Liver (tissue), 9 donors: Measurements from ENCODE around the gene ADAP1. TPM values are rescaled to one million over a fixed set of nuclear protein-coding genes. Genes with fewer than 3 reads are reported as not detected.

ENCODE experiments used
- DNase-seq: peaks from one replicate; pipeline ENCODE4 v3.0.0-alpha.2; 2017; ENCODE audit warnings: low spot score
- H3K27ac ChIP-seq, 2 donors: one replicate each; pipeline ENCODE4 v1.7.0; 2013; ENCODE audit warnings: inconsistent platforms in 2 of 2, low read length in 2 of 2, control low read depth in 1 of 2, low read depth in 1 of 2, mild to moderate bottlenecking in 1 of 2
- H3K27me3 ChIP-seq, 4 donors: one replicate each; pipeline versions ENCODE4 v1.6.1 to v1.7.0; 2013; ENCODE audit warnings: low read length in 3 of 4, inconsistent platforms in 1 of 4, mild to moderate bottlenecking in 1 of 4, moderate library complexity in 1 of 4; ENCODE audit not compliant: control insufficient read depth in 4 of 4, insufficient read depth in 4 of 4
- H3K36me3 ChIP-seq, 4 donors: one replicate each; pipeline versions ENCODE4 v1.6.1 to v1.7.0; 2013; ENCODE audit warnings: low read length in 3 of 4, mild to moderate bottlenecking in 3 of 4, low read depth in 1 of 4, moderate library complexity in 1 of 4; ENCODE audit not compliant: control insufficient read depth in 4 of 4, insufficient read depth in 3 of 4
- H3K4me1 ChIP-seq, 4 donors: one replicate each; pipeline versions ENCODE4 v1.6.1 to v1.7.0; 2013; ENCODE audit warnings: low read length in 3 of 4, mild to moderate bottlenecking in 3 of 4, moderate library complexity in 1 of 4; ENCODE audit not compliant: control insufficient read depth in 4 of 4, insufficient read depth in 4 of 4
- H3K4me3 ChIP-seq, 3 donors: one replicate each; pipeline versions ENCODE4 v1.6.1 to v1.7.0; 2013; ENCODE audit warnings: low read length in 3 of 3, control low read depth in 1 of 3, low read depth in 1 of 3, mild to moderate bottlenecking in 1 of 3
- H3K9ac ChIP-seq, 2 donors: one replicate each; pipeline ENCODE4 v1.7.0; 2013; ENCODE audit warnings: low read length in 2 of 2, mild to moderate bottlenecking in 2 of 2, moderate library complexity in 2 of 2, control low read depth in 1 of 2, low read depth in 1 of 2
- H3K9me3 ChIP-seq, 4 donors: one replicate each; pipeline versions ENCODE4 v1.6.1 to v1.7.0; 2013; ENCODE audit warnings: low read length in 3 of 4; ENCODE audit not compliant: control insufficient read depth in 4 of 4
- EGR1 ChIP-seq, 2 donors: IDR thresholded peaks; 2 replicates each; pipeline ENCODE4 v1.6.1; 2016 to 2018; ENCODE audit warnings: antibody characterized with exemption in 2 of 2, low read depth in 2 of 2
- FOXA2 ChIP-seq: IDR thresholded peaks from 2 replicates; pipeline ENCODE4 v1.6.1; 2016; ENCODE audit warnings: antibody characterized with exemption
- GABPA ChIP-seq, 2 donors: IDR thresholded peaks in 1 of 2; conservative IDR thresholded peaks in 1 of 2; 2 replicates each; pipeline ENCODE4 v1.6.1; 2016; ENCODE audit warnings: antibody characterized with exemption in 2 of 2, mild to moderate bottlenecking in 1 of 2, moderate library complexity in 1 of 2
- HNF4A ChIP-seq, 2 donors: conservative IDR thresholded peaks; 2 replicates each; pipeline ENCODE4 v1.6.1; 2016; ENCODE audit warnings: antibody characterized with exemption in 2 of 2, mild to moderate bottlenecking in 2 of 2
- HNF4G ChIP-seq: IDR thresholded peaks from 2 replicates; pipeline ENCODE4 v1.6.1; 2016; ENCODE audit warnings: antibody characterized with exemption
- JUND ChIP-seq, 2 donors: IDR thresholded peaks; 2 replicates each; pipeline ENCODE4 v1.6.1; 2016; ENCODE audit warnings: antibody characterized with exemption in 2 of 2
- NR2F2 ChIP-seq: IDR thresholded peaks from 2 replicates; pipeline ENCODE4 v1.6.1; 2016; ENCODE audit warnings: antibody characterized with exemption
- SP1 ChIP-seq: IDR thresholded peaks from 2 replicates; pipeline ENCODE4 v1.6.1; 2018; ENCODE audit warnings: antibody characterized with exemption, mild to moderate bottlenecking
- TAF1 ChIP-seq: conservative IDR thresholded peaks from 2 replicates; pipeline ENCODE4 v1.6.1; 2016; ENCODE audit warnings: antibody characterized with exemption, mild to moderate bottlenecking
- YY1 ChIP-seq: IDR thresholded peaks from 2 replicates; pipeline ENCODE4 v1.6.1; 2016; ENCODE audit warnings: antibody characterized with exemption, mild to moderate bottlenecking
- WGBS: extraction: QIAGEN DNeasy Blood & Tissue Kit; methylation state at CpG from one replicate; pipeline ENCODE4 v1.1.7; 2013; 5-methylcytosine and 5-hydroxymethylcytosine counted together
- polyA plus RNA-seq, 2 donors: library from polyadenylated mRNA; stranded (reverse) in 1 of 2; unstranded in 1 of 2; fragments of 200-250 nt in 1 of 2; fragments of >200 nt in 1 of 2; fragmentation: Nextera tagmentation in 1 of 2; extraction: Ambion mirVana in 1 of 2; gene quantifications; one replicate each; pipeline versions ENCODE4 v1.2.1 to v1.2.3, GENCODE V29; 2013 to 2015
- total RNA-seq, 2 donors: library from RNA; depleted of rRNA; stranded (reverse); fragments of >200 nt; gene quantifications; one replicate each; pipeline ENCODE4 v1.2.3, GENCODE V29; 2014
- TF ChIP-seq, protein P1 (sequence below): IDR thresholded peaks from 2 replicates; pipeline ENCODE4 v1.6.1; 2016; ENCODE audit warnings: antibody characterized with exemption
- TF ChIP-seq, protein P2 (sequence below): fragments of 150-350 bp; IDR thresholded peaks from 2 replicates; pipeline ENCODE4 v1.5.1; 2017; ENCODE audit warnings: improper control_type of control experiment, low read depth, low read length; ENCODE audit not compliant: missing input control
- TF ChIP-seq, protein P3 (sequence below): IDR thresholded peaks from 2 replicates; pipeline ENCODE4 v1.6.1; 2016; ENCODE audit warnings: antibody characterized with exemption
- TF ChIP-seq, protein P4 (sequence below): IDR thresholded peaks from 2 replicates; pipeline ENCODE4 v1.6.1; 2016; ENCODE audit warnings: antibody characterized with exemption, mild to moderate bottlenecking
- donor health status: healthy.
- donor health status: healthy.
- donor health status: healthy.
- donor health status: healthy.
- donor health status: healthy.

Gene ADAP1
- total and polyA plus RNA-seq, 4 donors, result 0.46 to 3.7 (median 2.7) TPM

DNA sequence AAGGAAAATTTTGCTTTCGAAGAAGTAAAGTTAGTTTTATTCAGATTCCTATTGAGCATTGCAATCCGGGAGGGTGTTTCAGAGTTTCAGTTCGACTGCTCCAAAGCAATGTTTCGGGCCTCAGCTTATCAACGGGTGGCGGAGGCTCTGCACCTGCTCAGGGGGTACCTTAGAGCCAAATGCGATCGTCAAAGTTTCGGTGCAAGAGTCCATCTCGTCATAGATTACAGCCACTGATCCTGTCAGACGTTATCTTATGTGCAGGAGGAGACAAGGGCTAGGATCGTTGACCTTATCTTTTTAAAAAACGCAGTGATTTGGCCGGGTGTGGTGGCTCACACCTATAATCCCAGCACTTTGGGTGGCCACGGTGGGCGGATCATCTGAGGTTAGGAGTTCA is 24.7 kb upstream of the ADAP1 start:
- H3K27ac ChIP-seq, result no peak overlapping the region
- TF ChIP-seq, protein P1, sequence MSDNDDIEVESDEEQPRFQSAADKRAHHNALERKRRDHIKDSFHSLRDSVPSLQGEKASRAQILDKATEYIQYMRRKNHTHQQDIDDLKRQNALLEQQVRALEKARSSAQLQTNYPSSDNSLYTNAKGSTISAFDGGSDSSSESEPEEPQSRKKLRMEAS, result no peak
- TF ChIP-seq HNF4G (no peak), FOXA2 (no peak), GABPA (IDR thresholded peaks at IDR 0.05 in 1 of 2, conservative IDR thresholded peaks at IDR 0.05 in 1 of 2) (no peak)
- TF ChIP-seq, protein P2, sequence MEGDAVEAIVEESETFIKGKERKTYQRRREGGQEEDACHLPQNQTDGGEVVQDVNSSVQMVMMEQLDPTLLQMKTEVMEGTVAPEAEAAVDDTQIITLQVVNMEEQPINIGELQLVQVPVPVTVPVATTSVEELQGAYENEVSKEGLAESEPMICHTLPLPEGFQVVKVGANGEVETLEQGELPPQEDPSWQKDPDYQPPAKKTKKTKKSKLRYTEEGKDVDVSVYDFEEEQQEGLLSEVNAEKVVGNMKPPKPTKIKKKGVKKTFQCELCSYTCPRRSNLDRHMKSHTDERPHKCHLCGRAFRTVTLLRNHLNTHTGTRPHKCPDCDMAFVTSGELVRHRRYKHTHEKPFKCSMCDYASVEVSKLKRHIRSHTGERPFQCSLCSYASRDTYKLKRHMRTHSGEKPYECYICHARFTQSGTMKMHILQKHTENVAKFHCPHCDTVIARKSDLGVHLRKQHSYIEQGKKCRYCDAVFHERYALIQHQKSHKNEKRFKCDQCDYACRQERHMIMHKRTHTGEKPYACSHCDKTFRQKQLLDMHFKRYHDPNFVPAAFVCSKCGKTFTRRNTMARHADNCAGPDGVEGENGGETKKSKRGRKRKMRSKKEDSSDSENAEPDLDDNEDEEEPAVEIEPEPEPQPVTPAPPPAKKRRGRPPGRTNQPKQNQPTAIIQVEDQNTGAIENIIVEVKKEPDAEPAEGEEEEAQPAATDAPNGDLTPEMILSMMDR, result no peak
- no peak for DNase-seq
- no peaks in the 10 kb centered on the region for H3K27me3 ChIP-seq
- H3K4me1 ChIP-seq, result peaks cover 3 to 26% (median 11%) of the 10 kb centered on the region in 4 donors
- 88% methylated on average over 16 of the region's 16 CpGs for WGBS
- no peak overlapping the region for H3K4me3 ChIP-seq
- H3K9me3 ChIP-seq, result no peaks in the 10 kb centered on the region
- no peaks in the 10 kb centered on the region for H3K36me3 ChIP-seq
- no peak overlapping the region for H3K9ac ChIP-seq

DNA sequence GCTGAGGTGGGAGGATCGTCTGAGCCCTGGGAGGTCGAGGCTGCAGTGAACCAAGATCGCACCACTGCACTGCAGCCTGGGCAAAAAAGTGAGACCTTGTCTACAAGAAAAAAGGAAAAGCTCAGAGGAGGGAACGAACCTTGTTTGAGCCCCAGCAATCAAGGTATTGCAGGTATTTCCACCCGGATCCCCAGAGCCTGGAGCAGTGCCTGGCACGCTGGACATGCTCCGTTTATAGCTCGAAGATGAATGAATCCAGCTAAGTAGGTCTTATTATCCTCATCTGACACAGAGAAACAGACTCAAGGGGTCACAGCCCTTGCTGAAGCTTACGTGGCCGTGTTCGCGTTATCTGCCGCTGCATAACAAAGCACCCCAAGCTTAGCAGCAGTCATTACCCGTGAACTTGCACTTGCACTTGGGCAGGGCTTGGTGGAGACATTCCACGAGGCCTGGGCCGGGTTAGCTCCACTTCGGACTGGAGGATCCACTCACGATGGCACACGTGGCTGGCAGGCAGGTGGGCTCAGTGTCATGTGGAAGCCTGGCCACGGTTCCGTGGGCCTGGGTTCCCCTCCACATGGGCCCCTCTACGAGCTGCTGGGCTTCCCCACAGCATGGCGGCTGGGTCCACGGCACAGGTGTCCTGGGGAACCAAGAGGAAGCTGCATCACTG is 24.1 kb upstream of the ADAP1 start:
- TF ChIP-seq, protein P3, sequence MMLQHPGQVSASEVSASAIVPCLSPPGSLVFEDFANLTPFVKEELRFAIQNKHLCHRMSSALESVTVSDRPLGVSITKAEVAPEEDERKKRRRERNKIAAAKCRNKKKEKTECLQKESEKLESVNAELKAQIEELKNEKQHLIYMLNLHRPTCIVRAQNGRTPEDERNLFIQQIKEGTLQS, result no peak
- TF ChIP-seq GABPA (IDR thresholded peaks at IDR 0.05 in 1 of 2, conservative IDR thresholded peaks at IDR 0.05 in 1 of 2), result no peak
- TF ChIP-seq YY1, result no peak
- no peak for TF ChIP-seq EGR1 (IDR thresholded peaks at IDR 0.05; ENCODE audit: low read depth in 2 of 2)
- H3K27ac ChIP-seq, result no peak overlapping the region
- DNase-seq, result no peak

DNA sequence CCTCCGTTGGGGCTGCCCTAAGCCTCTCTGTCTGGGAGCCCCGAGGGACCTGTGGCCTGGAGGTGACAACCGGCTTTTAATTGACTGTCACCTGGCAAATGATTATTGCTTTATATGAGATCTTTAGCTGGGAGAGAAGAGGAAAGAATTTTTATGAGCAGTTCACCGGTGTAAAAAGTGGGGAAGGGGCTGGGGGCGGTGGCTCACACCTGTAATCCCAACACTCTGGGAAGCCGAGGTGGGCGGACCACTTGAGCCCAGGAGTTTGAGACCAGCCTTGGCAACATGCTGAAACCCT is 23.5 kb upstream of the ADAP1 start:
- Histone ChIP-seq H3K27ac (peak overlapping the region in 1 of 2 donors; percentile 79), H3K4me3 (no peak overlapping the region), H3K9ac (no peak overlapping the region), H3K4me1 (peaks cover 8 to 37% (median 19%) of the 10 kb centered on the region in 4 donors), H3K36me3 (peaks cover 0 to 3% (median under 1%) of the 10 kb centered on the region in 4 donors), H3K9me3 (no peaks in the 10 kb centered on the region), H3K27me3 (no peaks in the 10 kb centered on the region)
- DNase-seq, result no peak
- 65% methylated on average over 7 of the region's 7 CpGs for WGBS
- no peak for TF ChIP-seq YY1

More for the DNA sequence above, 24.1 kb upstream of the ADAP1 start:
- peaks cover 6 to 31% (median 15%) of the 10 kb centered on the region in 4 donors for H3K4me1 ChIP-seq
- H3K4me3 ChIP-seq, result no peak overlapping the region
- H3K27me3 ChIP-seq, result no peaks in the 10 kb centered on the region
- H3K9me3 ChIP-seq, result no peaks in the 10 kb centered on the region
- H3K9ac ChIP-seq, result no peak overlapping the region
- no peaks in the 10 kb centered on the region for H3K36me3 ChIP-seq
- 90% methylated on average over 24 of the region's 24 CpGs for WGBS

DNA sequence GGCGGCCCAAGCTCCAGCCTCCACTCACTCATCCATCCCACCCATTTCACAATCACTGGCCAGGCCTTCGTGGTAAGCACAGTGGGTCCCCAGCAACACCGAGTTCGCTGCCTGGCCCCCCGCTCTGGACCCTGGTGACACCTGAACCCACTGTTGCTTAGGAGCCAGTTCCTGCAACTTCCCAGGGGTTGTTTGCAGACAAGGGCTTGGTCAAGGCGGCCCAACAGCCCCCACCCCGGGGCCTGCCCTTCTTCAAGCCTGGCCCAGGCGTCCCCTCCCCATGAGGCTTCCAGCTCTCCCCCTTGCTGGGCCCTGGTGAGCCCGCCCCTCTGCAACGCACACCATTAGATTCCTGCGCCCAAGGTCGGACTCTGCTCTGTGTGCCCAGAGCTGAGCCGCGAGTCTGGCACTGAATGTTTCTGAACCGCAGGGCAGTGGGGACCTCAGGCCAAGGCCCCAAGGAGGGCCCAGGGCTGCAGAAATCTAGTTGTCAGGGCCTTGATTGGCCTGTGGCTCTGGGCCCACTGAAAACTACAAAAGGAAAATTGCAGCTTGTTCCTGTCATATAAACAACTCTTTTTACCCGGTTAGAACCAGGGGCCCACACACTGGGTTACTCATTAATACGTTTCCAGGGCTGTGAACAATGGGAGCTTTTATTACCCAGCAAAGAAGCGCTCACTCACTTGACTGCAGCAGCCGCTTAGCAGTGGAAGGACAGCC is 23.0 kb upstream of the ADAP1 start:
- WGBS, result 39% methylated on average over 19 of the region's 19 CpGs
- H3K9ac ChIP-seq, result no peak overlapping the region
- DNase-seq, result no peak
- TF ChIP-seq, protein P4, sequence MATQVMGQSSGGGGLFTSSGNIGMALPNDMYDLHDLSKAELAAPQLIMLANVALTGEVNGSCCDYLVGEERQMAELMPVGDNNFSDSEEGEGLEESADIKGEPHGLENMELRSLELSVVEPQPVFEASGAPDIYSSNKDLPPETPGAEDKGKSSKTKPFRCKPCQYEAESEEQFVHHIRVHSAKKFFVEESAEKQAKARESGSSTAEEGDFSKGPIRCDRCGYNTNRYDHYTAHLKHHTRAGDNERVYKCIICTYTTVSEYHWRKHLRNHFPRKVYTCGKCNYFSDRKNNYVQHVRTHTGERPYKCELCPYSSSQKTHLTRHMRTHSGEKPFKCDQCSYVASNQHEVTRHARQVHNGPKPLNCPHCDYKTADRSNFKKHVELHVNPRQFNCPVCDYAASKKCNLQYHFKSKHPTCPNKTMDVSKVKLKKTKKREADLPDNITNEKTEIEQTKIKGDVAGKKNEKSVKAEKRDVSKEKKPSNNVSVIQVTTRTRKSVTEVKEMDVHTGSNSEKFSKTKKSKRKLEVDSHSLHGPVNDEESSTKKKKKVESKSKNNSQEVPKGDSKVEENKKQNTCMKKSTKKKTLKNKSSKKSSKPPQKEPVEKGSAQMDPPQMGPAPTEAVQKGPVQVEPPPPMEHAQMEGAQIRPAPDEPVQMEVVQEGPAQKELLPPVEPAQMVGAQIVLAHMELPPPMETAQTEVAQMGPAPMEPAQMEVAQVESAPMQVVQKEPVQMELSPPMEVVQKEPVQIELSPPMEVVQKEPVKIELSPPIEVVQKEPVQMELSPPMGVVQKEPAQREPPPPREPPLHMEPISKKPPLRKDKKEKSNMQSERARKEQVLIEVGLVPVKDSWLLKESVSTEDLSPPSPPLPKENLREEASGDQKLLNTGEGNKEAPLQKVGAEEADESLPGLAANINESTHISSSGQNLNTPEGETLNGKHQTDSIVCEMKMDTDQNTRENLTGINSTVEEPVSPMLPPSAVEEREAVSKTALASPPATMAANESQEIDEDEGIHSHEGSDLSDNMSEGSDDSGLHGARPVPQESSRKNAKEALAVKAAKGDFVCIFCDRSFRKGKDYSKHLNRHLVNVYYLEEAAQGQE, result no peak
- TF ChIP-seq HNF4A (conservative IDR thresholded peaks at IDR 0.05), result peak; percentile 64 to 74
- no peak for TF ChIP-seq EGR1 (IDR thresholded peaks at IDR 0.05; ENCODE audit: low read depth in 2 of 2)
- TF ChIP-seq TAF1, result peak; percentile 74
- TF ChIP-seq JUND (IDR thresholded peaks at IDR 0.05), result no peak
- peak; percentile 58 for TF ChIP-seq YY1
- TF ChIP-seq NR2F2, result peak; percentile 9
- TF ChIP-seq SP1, result peak; percentile 74

More for the DNA sequence above, 23.0 kb upstream of the ADAP1 start:
- no peaks in the 10 kb centered on the region for H3K27me3 ChIP-seq
- H3K4me3 ChIP-seq, result no peak overlapping the region
- no peaks in the 10 kb centered on the region for H3K9me3 ChIP-seq
- H3K4me1 ChIP-seq, result peaks cover 11 to 41% (median 19%) of the 10 kb centered on the region in 4 donors
- peaks cover under 1 to 4% (median 4%) of the 10 kb centered on the region in 4 donors for H3K36me3 ChIP-seq
- H3K27ac ChIP-seq, result peak overlapping the region; percentile 76 to 79
